ENCODE data around the gene DHX9.
"Not testable (repeated sequence)": the region's sequence is repeated elsewhere in the genome, so short reads cannot be mapped to it uniquely, and the experiment has no call there.

The DHX9 gene

DNA sequence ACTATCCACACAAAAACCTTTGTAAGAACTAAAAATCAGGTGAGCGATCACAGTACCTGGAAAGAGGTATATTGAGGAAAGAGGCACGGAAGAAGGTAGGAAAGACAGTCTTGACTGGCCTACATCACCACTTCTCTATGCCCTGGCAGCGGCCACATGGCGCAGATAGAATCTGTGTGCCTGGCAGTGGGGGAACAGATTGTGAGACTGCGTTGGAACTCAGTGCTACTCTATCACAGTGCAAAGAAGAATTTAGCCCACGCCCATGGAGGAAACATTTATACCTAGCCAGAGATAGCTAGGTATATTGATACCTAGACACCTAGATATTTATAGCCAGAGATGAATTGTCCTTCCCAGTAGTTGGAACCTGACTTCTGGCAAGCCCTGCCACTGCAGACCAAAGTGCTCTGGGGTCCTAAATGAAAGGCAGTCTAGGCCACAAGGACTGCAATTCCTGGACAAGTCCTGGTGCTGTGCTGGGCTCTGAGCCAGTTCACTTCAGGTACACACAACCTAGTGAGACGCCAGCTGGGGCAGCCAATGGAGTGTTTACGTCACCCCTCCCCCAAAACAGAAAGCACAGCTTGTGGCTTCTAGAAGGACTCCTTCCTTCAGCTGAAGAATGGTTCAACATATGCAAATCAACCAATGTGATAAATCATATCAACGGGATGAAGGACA, 51.9 kb downstream of the DHX9 start:
- peak in 2 of 3 experiments; percentile 22 to 28 for DNase-seq

DNA sequence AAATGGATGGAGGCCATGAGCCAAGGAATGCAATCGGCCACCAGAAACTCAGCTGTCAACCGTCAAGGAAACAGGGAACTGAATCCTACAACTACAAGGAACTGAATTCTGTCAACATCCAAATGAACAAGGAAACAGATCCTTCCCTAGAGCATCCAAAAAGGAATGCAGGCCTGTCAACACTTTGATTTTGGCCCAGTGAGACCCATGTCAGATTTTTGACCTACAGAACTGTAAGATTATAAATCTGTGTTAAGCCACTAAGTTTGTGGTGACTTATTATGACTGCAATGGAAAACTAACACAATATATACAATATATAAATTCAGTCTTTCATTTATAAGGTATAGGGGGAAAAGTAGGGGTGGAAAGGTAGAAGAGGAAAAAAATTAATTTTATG, 58.5 kb downstream of the DHX9 start:
- DNase-seq = no peak

DNA sequence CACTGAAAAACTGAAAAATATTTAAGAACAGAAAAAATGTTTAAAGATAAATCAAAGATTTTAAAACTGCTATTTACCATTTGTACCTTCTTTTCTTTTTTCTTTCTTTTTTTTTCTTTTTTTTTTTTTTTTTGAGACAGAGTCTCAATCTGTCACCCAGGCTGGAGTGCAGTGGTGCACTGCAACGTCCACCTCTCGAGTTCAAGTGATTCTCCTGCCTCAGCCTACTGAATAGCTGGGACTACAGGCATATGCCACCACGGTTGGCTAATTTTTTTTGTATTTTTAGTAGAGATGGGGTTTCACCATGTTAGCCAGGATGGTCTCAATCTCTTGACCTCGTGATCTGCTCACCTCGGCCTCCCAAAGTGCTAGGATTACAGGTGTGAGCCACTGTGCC, 62.8 kb downstream of the DHX9 start:
- not testable (repeated sequence) for DNase-seq

DNA sequence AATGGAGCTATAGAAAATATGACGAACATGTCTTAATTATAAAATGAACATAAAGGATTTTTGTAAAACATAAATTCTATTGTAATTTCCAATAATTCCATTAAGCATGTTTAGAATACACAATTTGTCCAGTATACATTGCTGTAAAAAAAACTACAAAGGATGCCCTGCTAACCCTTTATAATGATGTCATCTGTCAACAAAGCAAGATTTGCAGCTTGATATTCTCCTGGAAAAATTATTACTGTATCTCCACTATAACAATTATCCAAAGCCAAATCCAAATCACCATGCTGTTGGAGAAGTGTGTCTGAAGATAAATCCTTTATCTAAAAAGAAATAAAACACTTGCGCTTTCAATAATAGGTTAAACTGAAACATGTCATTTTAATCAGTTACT, 66.2 kb downstream of the DHX9 start:
- no peak for DNase-seq

DNA sequence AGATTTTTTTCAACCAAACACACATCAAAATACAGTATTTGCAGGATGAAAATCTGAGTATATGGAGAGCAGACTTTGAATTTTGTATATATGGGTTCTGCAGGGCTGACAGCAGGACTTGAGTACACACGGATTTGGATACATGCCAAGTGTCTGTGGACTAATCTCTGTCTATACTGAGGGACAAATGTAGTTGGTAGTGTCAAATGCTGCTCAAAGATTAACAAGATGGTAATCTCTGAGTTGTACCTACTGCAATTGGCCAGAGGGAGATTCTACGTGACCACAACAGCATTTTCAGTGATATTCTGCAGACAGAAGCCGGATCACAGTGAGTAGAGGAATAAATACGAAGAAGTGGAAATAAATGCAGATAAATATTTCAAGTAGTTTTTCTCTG, 70.4 kb downstream of the DHX9 start:
- peak in 2 of 3 experiments; percentile 11 to 51 for DNase-seq

DNA sequence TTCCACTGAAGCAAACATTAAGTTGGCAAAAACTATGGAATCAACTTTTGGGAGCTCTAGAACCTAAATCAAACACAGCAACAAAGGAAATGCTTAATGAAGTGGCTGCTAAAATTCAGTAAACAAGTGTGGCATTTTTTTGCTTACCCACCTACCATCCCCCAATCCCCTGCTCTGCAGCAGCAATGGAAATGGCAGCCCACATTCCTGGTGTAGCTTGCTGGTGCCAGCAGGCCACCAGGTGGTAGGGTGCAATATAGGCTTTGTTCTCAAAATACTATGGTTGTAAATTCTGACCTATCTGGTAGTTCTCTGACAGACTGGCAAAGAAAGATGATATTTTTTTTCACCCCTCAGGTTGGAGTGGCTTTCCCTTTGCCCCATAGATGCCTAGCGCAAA, 71.0 kb downstream of the DHX9 start:
- DNase-seq = no peak

DNA sequence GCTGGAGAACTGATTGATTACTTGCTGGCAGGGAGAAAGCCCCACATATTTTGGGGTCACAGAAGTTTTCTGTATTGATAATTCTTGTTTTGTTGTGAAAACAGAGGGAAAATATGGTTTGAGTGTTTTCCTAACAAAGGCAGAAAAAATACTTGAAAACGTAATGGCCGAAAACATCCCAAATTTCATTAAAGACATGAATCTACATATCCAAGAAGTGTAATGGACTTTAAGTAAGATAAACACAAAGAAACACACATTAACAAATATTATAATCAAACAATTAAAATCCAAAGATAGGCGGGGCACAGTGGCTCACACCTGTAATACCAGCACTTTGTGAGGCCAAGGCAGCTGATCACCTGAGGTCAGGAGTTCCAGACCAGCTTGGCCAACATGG, 74.3 kb downstream of the DHX9 start:
- DNase-seq = no peak

DNA sequence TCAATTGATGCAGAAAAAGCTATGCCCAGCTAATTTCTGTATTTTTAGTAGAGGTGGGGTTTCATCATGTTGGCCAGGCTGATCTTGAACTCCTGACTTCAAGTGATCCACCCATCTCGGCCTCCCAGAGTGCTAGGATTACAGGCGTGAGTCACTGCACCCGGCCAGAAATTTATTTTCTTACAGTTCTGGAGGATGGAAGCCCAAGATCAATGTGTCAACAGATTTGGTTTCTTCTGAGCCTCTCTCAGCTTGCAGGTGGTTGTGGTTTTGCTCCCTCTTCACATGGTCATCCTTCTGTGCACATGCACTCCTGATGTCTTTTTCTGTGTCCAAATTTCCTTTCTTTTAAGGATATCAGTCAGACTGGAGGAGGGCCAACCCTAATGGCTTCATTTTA, 78.2 kb downstream of the DHX9 start:
- peak in 1 of 3 experiments; percentile 40 for DNase-seq

DNA sequence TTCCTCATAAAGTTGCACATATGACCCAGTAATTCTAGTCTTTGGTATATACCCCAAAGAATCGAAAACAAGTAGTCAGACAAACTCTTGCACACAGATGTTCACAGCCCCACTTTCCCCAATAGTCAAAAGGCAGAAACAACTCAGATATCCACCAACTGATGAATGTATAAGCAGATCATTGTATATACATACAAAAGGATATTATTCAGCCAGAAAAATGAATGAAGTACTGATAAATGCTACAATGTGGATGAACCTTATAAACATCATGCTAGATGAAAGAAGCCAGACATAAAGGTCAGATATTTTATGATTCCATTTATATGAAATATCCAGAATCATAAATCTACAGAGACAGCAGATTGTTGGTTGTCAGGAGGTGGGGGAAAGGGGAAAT, 86.5 kb downstream of the DHX9 start:
- DNase-seq = no peak

DNA sequence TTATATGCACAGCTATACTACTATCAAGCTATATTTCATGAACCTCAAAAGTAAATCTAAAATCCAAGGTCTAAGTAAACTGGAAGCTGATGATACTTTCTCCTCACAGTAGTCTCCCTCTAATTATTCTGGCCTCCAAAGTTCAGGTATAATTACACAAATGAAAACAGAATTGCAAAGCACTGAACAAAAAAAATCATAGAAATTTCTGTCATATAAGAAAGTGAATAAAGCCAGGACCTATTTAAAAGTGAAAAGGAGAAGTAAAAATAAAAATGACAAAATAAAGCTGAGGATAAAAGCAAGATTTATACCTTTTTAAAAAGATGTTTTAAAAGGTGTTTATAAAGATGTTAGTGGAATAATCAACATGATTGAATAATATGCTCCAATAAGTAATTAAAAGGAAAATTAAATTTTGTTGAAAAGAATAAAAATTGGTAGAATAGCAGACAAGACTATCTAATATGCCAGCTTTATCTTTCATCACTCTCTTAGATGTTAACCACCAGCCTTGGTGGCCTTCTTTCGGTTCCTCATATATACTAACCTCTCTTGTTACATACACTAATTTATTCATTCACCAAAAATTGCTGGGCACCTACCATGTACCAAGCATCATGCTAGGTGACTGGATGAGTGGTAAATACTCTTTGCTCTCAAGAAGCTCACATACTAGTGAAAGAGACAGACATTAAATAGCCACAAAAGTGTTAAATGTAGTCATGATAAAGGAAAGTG, 88.7 kb downstream of the DHX9 start:
- DNase-seq = no peak

DNA sequence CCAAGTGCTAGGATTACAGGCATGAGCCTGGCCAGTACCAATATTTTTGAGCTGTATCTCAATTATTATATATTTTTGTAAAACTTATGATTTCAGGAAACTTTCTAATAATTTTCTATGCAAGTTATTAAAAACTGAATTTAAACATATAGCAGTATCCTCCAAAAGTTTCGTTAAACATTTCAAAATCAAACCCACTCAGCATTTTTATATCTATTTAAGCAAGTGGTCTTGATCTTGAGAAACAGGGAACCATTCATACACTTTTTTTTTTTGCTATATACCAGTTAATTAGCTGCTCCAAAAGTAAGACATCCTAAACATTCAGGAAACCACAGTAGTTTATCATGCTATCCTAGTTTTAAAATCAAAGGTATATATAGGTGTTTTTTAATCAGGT, 91.8 kb downstream of the DHX9 start:
- no peak for DNase-seq

DNA sequence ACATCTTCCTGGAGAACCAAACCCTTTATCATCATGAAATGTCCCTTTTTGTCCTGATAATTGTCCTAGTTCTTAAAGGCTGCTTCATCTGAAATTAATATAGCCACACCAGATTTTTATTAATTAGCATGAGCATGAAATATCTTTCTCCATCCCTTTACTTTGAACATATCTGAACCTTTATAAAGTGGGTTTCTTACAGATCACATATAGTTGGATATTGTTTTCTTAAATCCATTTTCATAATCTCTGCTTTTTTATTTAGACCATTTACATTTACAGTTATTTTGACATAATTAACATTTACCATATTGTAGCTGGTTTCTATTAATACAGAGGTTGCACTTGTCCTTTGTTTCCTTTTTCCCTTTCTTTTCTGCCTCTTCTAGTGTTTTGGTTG, 96.6 kb downstream of the DHX9 start:
- no peak for DNase-seq
